Endothelial cell (in vitro differentiated cells): ENCODE data around the gene NEU4. TPM values are rescaled to one million over a fixed set of nuclear protein-coding genes. Genes with fewer than 3 reads are reported as not detected.
A peak's percentile ranks its signal among the peaks of the same experiment; 100 is the strongest.

ENCODE experiments used
- DNase-seq: peaks from one replicate; pipeline ENCODE4 v3.0.0; 2021; ENCODE audit warnings: low spot score
- H3K27ac Mint-ChIP-seq: one replicate; pipeline ENCODE4 v1.8.0; 2021; ENCODE audit warnings: mixed read lengths, inconsistent platforms; ENCODE audit not compliant: unreplicated experiment
- H3K27me3 Mint-ChIP-seq: one replicate; pipeline ENCODE4 v1.8.0; 2021; ENCODE audit warnings: mild to moderate bottlenecking, moderate library complexity, mixed read lengths, inconsistent platforms; ENCODE audit not compliant: unreplicated experiment
- H3K36me3 Mint-ChIP-seq: one replicate; pipeline ENCODE4 v1.8.0; 2021; ENCODE audit warnings: mild to moderate bottlenecking, low read depth, mixed read lengths, inconsistent platforms; ENCODE audit not compliant: unreplicated experiment
- H3K4me1 Mint-ChIP-seq: one replicate; pipeline ENCODE4 v1.8.0; 2021; ENCODE audit warnings: mild to moderate bottlenecking, mixed read lengths, inconsistent platforms; ENCODE audit not compliant: unreplicated experiment
- H3K4me3 Mint-ChIP-seq: one replicate; pipeline ENCODE4 v1.8.0; 2021; ENCODE audit warnings: mild to moderate bottlenecking, mixed read lengths, inconsistent platforms; ENCODE audit not compliant: unreplicated experiment
- H3K9me3 Mint-ChIP-seq: one replicate; pipeline ENCODE4 v1.8.0; 2021; ENCODE audit warnings: mixed read lengths, inconsistent platforms; ENCODE audit not compliant: unreplicated experiment
- CTCF ChIP-seq: fragments of 200-600 bp; sonication (generic); IDR thresholded peaks from one replicate; pipeline ENCODE4 v1.5.0; 2021; ENCODE audit warnings: antibody characterized with exemption; ENCODE audit not compliant: unreplicated experiment
- total RNA-seq: library from RNA; stranded (reverse); fragmentation: NEBNext Ultra II Directional; extraction: Animal tissue kit (Norgen Biotek cat#: 25700); gene quantifications from one replicate; pipeline ENCODE4 v1.2.1, GENCODE V29; 2021; ENCODE audit not compliant: unreplicated experiment

NEU4 gene
- total RNA-seq, 1 donor from 2014 or later, result 0.33 TPM

GRCh38 chr2:241795021-241795999, 13.7 kb upstream of the NEU4 start:
- H3K27me3 Mint-ChIP-seq, result peaks cover 7% of the 10 kb centered on the region
- no peak overlapping the region for H3K4me3 Mint-ChIP-seq
- H3K36me3 Mint-ChIP-seq, result peaks cover 4% of the 10 kb centered on the region
- no peak for TF ChIP-seq CTCF
- H3K4me1 Mint-ChIP-seq, result no peaks in the 10 kb centered on the region
- no peaks in the 10 kb centered on the region for H3K9me3 Mint-ChIP-seq
- no peak overlapping the region for H3K27ac Mint-ChIP-seq
- DNase-seq, result no peak

GRCh38 chr2:241796209-241796608, 12.8 kb upstream of the NEU4 start:
- no peaks in the 10 kb centered on the region for H3K4me1 Mint-ChIP-seq
- no peak for DNase-seq
- TF ChIP-seq CTCF, result no peak
- peaks cover 4% of the 10 kb centered on the region for H3K36me3 Mint-ChIP-seq
- no peaks in the 10 kb centered on the region for H3K9me3 Mint-ChIP-seq
- H3K27ac Mint-ChIP-seq, result no peak overlapping the region
- H3K4me3 Mint-ChIP-seq, result no peak overlapping the region
- peaks cover 10% of the 10 kb centered on the region for H3K27me3 Mint-ChIP-seq

GRCh38 chr2:241796610-241797138, 12.3 kb upstream of the NEU4 start:
- TF ChIP-seq CTCF, result no peak
- Mint-ChIP-seq H3K9me3 (no peaks in the 10 kb centered on the region), H3K4me3 (no peak overlapping the region), H3K27me3 (peaks cover 10% of the 10 kb centered on the region), H3K36me3 (peaks cover 4% of the 10 kb centered on the region), H3K27ac (no peak overlapping the region), H3K4me1 (no peaks in the 10 kb centered on the region)
- DNase-seq, result no peak

- Mint-ChIP-seq H3K4me1 (no peaks in the 10 kb centered on the region), H3K27ac (peak overlapping the region; percentile 38), H3K27me3 (peaks cover 10% of the 10 kb centered on the region), H3K36me3 (peaks cover 4% of the 10 kb centered on the region), H3K4me3 (no peak overlapping the region), H3K9me3 (no peaks in the 10 kb centered on the region)
- no peak for TF ChIP-seq CTCF
- peak; percentile 2 for DNase-seq
Measured at GRCh38 chr2:241797441-241798080, 11.4 kb upstream of the NEU4 start.
